ENCODE measurements around the gene DVL2.

DNA sequence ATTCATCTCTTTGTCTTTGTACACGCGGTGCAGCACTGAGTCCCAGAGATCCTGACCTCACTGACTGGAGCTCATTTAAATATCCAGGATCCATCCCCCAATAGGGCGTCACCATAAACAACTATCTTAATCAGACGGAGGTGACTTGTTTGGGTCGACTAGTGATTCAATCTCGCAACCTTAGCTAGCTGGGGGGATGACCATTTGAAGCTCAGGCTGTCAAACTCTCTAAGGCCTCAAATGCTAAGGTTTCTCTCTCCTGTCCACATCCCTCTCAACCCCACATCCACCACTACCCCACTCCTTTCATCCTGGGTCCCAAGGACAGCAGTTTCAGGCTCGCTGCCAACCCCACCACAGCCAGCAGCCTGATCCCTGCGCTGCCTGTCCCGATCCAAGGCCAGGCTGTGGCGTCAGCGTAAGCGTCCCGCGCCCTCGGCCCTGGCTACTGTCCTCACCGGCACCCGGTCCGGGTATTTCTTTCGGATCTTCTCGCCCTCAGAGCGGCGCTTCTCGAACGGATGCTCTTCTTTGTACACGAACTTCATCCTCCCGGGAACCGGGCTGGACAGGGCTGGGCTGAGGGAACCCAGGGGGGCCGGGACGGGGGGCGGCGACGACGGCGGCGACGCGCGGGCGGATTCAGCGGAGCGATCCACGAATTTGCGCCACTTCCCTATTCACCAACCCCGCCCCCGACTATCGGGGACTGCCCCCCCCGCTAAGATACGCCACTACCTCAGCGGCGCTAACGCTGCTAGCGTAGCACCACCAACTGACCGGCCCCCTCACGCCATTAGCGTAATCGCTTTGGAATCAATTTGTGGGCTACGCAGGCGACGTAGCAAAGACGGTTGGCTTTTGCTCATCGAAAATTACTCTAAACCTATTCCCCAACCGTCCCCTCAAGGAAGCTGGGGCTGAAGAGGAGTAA lies 7.7 kb upstream of the DVL2 start, which contains the start of gene GABARAP:
- TF ChIP-seq, protein P1, sequence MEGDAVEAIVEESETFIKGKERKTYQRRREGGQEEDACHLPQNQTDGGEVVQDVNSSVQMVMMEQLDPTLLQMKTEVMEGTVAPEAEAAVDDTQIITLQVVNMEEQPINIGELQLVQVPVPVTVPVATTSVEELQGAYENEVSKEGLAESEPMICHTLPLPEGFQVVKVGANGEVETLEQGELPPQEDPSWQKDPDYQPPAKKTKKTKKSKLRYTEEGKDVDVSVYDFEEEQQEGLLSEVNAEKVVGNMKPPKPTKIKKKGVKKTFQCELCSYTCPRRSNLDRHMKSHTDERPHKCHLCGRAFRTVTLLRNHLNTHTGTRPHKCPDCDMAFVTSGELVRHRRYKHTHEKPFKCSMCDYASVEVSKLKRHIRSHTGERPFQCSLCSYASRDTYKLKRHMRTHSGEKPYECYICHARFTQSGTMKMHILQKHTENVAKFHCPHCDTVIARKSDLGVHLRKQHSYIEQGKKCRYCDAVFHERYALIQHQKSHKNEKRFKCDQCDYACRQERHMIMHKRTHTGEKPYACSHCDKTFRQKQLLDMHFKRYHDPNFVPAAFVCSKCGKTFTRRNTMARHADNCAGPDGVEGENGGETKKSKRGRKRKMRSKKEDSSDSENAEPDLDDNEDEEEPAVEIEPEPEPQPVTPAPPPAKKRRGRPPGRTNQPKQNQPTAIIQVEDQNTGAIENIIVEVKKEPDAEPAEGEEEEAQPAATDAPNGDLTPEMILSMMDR (IDR thresholded peaks at IDR 0.05; ENCODE audit: insufficient read depth, low read length, poor library complexity, severe bottlenecking), result no peak
- no peak for TF ChIP-seq EZH2phosphoT487 (conservative IDR thresholded peaks at IDR 0.05; ENCODE audit: low read length)
